Mesothelial cell of epicardium (in vitro differentiated cells): ENCODE results near the gene MAML2. TPM values are rescaled to one million over a fixed set of nuclear protein-coding genes. Genes with fewer than 3 reads are reported as not detected.

Experiments
- DNase-seq, 2 experiments: peaks; one replicate each; pipeline ENCODE4 v3.0.0; 2021; ENCODE audit warnings: low spot score in 2 of 2; ENCODE audit not compliant: unreplicated experiment in 2 of 2
- H3K27ac Mint-ChIP-seq: 2 replicates; pipeline ENCODE4 v1.8.0; 2021; ENCODE audit warnings: mixed read lengths
- H3K27me3 Mint-ChIP-seq: 2 replicates; pipeline ENCODE4 v1.8.0; 2021; ENCODE audit warnings: low read depth, mixed read lengths
- H3K36me3 Mint-ChIP-seq: 2 replicates; pipeline ENCODE4 v1.8.0; 2021; ENCODE audit warnings: mixed read lengths
- H3K4me1 Mint-ChIP-seq: 2 replicates; pipeline ENCODE4 v1.8.0; 2021; ENCODE audit warnings: mixed read lengths
- H3K4me3 Mint-ChIP-seq: 2 replicates; pipeline ENCODE4 v1.8.0; 2021; ENCODE audit warnings: mild to moderate bottlenecking, moderate library complexity, mixed read lengths
- H3K9me3 Mint-ChIP-seq: 2 replicates; pipeline ENCODE4 v1.8.0; 2021; ENCODE audit warnings: mixed read lengths
- total RNA-seq: library from RNA; stranded (reverse); gene quantifications from 3 replicates; pipeline ENCODE4 v1.2.1, GENCODE V29; 2021
- TF ChIP-seq, protein P1 (sequence below): fragments of 200-600 bp; sonication (generic); IDR thresholded peaks from one replicate; pipeline ENCODE4 v1.5.0; 2021; ENCODE audit warnings: antibody characterized with exemption; ENCODE audit not compliant: unreplicated experiment

Gene MAML2
- total RNA-seq, 1 donor from 2014 or later, result 38.3 TPM

DNA sequence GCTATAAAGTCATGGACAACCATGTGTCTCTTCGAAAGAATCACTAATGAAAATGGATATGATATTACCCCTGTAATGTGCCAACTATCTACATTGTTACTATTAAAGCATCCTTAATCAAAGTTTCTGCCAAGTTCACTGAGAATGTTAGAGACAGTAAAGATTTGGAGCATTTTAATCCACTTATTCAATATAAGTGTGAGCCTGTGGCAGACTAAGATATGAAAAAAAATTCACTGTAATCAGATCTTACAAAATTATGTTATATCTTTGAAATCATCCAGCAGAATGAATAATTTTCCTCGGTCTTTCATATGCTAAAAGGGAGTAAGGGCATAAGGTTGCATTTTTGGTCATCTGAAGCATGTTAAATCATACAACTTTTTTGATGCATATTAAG lies 49.9 kb downstream of the MAML2 start:
- H3K27ac Mint-ChIP-seq, result peak overlapping the region; percentile 86

DNA sequence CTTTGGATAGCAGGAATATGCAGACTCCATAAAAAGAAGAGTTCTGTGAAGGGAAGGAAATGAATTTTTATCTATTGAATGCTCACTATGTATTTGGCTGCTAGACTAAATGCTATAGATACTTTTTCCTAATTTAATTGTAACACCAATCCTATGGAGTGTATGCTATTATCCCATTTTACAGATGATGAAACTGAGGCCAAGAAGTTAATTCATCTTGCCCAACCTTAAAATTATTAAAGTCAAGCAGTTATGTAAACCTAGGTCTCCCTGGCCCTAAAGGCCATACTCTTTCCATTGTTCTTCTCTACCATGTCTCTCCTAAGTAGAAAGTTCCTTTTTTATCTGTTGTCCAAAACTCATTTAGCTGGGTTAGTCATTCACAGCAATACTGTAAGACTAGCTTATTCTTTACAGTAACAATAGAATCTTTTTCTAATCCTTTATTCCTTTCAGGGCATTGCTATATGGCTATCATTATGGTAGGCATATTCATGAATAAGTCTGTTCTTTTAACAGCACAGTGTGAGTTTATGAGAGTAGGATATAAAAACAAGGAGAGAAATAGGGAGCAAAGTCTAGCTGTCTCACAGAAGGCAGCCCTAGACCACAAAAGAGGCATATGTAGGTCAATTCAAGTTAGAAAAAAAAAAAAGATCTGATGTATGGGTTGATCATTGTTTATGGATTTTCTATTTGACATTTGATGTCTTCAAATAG lies 50.5 kb downstream of the MAML2 start:
- H3K4me1 Mint-ChIP-seq, result peaks cover 51% of the 10 kb centered on the region
- H3K27ac Mint-ChIP-seq, result peak overlapping the region; percentile 86
- TF ChIP-seq, protein P1, sequence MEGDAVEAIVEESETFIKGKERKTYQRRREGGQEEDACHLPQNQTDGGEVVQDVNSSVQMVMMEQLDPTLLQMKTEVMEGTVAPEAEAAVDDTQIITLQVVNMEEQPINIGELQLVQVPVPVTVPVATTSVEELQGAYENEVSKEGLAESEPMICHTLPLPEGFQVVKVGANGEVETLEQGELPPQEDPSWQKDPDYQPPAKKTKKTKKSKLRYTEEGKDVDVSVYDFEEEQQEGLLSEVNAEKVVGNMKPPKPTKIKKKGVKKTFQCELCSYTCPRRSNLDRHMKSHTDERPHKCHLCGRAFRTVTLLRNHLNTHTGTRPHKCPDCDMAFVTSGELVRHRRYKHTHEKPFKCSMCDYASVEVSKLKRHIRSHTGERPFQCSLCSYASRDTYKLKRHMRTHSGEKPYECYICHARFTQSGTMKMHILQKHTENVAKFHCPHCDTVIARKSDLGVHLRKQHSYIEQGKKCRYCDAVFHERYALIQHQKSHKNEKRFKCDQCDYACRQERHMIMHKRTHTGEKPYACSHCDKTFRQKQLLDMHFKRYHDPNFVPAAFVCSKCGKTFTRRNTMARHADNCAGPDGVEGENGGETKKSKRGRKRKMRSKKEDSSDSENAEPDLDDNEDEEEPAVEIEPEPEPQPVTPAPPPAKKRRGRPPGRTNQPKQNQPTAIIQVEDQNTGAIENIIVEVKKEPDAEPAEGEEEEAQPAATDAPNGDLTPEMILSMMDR, result no peak
- H3K4me3 Mint-ChIP-seq, result no peak overlapping the region
- H3K36me3 Mint-ChIP-seq, result peaks cover 2% of the 10 kb centered on the region
- no peaks in the 10 kb centered on the region for H3K27me3 Mint-ChIP-seq
- H3K9me3 Mint-ChIP-seq, result no peaks in the 10 kb centered on the region
- DNase-seq, result no peak

More for the DNA sequence above, 49.9 kb downstream of the MAML2 start:
- TF ChIP-seq, protein P1, result no peak
- no peak overlapping the region for H3K4me3 Mint-ChIP-seq
- DNase-seq, result no peak
- peaks cover 2% of the 10 kb centered on the region for H3K36me3 Mint-ChIP-seq
- H3K4me1 Mint-ChIP-seq, result peaks cover 46% of the 10 kb centered on the region
- no peaks in the 10 kb centered on the region for H3K9me3 Mint-ChIP-seq
- no peaks in the 10 kb centered on the region for H3K27me3 Mint-ChIP-seq

DNA sequence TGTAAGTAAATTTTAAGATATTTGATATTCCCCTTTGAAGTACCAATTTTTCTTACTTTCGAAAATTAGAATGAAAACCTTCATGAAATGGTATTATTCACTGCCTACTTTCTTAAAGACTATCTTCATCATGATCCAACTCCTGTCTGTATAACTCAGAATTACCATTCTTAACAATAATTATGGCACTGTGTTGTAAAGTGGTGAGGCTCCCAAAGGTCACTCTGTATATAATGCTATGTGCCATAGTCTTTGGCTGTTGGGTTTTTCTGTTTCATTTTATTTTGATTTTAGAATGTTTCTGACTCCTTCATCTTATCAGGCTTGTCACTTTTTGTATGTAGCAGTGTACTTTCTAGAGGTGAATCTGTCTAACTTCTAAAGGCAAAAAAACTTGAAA lies 52.4 kb downstream of the MAML2 start:
- no peak for DNase-seq
- Mint-ChIP-seq H3K9me3 (peaks cover under 1% of the 10 kb centered on the region), H3K4me1 (peaks cover 59% of the 10 kb centered on the region), H3K27ac (no peak overlapping the region), H3K36me3 (peaks cover under 1% of the 10 kb centered on the region), H3K27me3 (no peaks in the 10 kb centered on the region), H3K4me3 (no peak overlapping the region)
- TF ChIP-seq, protein P1, result no peak

DNA sequence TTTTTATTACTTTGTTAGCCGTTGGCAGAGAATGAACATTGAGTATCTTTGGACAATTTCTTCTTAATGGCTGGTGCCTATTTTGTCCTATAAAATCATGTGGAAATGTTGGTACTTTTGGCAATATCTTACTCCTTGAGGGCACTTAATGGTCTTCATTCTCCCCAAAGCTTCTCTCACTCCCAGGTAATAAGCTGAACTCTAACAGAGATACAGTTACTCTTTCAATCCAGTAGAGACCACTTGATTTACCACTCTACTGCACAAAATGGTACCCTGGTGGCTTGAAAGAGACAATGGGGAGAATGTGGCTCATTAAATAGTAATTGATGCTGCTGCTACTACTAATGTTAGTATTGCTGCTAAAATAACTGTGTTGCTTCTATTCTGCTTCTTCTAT lies 53.0 kb downstream of the MAML2 start:
- TF ChIP-seq, protein P1, result no peak
- no peak overlapping the region for H3K4me3 Mint-ChIP-seq
- H3K9me3 Mint-ChIP-seq, result peaks cover 5% of the 10 kb centered on the region
- H3K27me3 Mint-ChIP-seq, result no peaks in the 10 kb centered on the region
- peaks cover 53% of the 10 kb centered on the region for H3K4me1 Mint-ChIP-seq
- peaks cover 6% of the 10 kb centered on the region for H3K36me3 Mint-ChIP-seq
- H3K27ac Mint-ChIP-seq, result no peak overlapping the region
- no peak for DNase-seq

DNA sequence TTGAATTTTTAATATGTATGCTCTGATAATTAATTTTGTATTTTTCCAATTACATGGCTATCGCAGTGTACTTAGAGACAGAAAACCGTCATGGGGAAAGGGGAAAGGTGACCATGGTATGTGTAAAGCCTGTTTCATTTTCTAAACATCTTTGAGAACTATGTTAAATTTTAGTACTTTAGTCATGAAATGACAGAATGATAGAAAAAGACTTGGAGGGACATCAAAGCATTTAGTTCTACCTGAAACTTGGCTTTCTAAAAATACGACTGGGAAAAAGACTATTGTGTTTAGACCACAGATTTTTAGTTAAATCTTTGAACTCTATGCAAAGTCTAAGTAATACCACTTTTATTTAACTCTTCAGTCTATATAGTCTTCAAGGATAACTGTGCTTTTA lies 54.1 kb downstream of the MAML2 start:
- Mint-ChIP-seq H3K9me3 (peaks cover 5% of the 10 kb centered on the region), H3K4me1 (peaks cover 42% of the 10 kb centered on the region), H3K4me3 (no peak overlapping the region), H3K27ac (peak overlapping the region; percentile 68), H3K27me3 (no peaks in the 10 kb centered on the region), H3K36me3 (peaks cover 6% of the 10 kb centered on the region)
- DNase-seq, result no peak
- TF ChIP-seq, protein P1, result no peak
